HG03565 (cell line): ENCODE results near the gene AMDHD1.

Experiments
- ATAC-seq: cut with Tn5 transposase; IDR thresholded peaks from one replicate; pipeline ENCODE4 v1.9.1; 2021; ENCODE audit warnings: mild to moderate bottlenecking, moderate library complexity; ENCODE audit not compliant: unreplicated experiment

Gene AMDHD1

GRCh38 chr12:95993907-95994306 is 50.8 kb downstream of the AMDHD1 start:
- ATAC-seq = no peak

GRCh38 chr12:95994476-95994875 is 51.3 kb downstream of the AMDHD1 start:
- ATAC-seq = no peak

- no peak for ATAC-seq
Measured at GRCh38 chr12:95995238-95996031, 52.3 kb downstream of the AMDHD1 start.

- ATAC-seq = no peak
Measured at GRCh38 chr12:95996034-95996658, 53.0 kb downstream of the AMDHD1 start, which contains the start of gene HAL. HAL (minus strand) TSS chr12:95996344; CDS start chr12:95995910, 434 bp downstream.

GRCh38 chr12:95997276-95997675 is 54.1 kb downstream of the AMDHD1 start:
- no peak for ATAC-seq

GRCh38 chr12:95997911-95998510 is 54.9 kb downstream of the AMDHD1 start:
- no peak for ATAC-seq

- ATAC-seq = peak; percentile 91
Measured at GRCh38 chr12:95998611-95999286, 55.6 kb downstream of the AMDHD1 start.

GRCh38 chr12:95999484-95999883 is 56.4 kb downstream of the AMDHD1 start:
- no peak for ATAC-seq

- ATAC-seq = no peak
Measured at GRCh38 chr12:96000858-96001257, 57.7 kb downstream of the AMDHD1 start.

- no peak for ATAC-seq
Measured at GRCh38 chr12:96006727-96007126, 63.6 kb downstream of the AMDHD1 start.

GRCh38 chr12:96007729-96008128 is 64.6 kb downstream of the AMDHD1 start:
- no peak for ATAC-seq

- ATAC-seq = no peak
Measured at GRCh38 chr12:96014943-96015599, 71.9 kb downstream of the AMDHD1 start.

- ATAC-seq = no peak
Measured at GRCh38 chr12:96015672-96016071, 72.5 kb downstream of the AMDHD1 start.
